ENCODE measurements around the gene ATXN7.

The ATXN7 gene

GRCh38 chr3:63991666-63992065 is 128.0 kb downstream of the ATXN7 start:
- no peaks in the 10 kb centered on the region for H3K9me3 ChIP-seq
- in situ Hi-C loops (cut with MboI; ENCODE audit: low sequenced_read_pairs) = loop anchor here (10.0 kb wide), 1 partner anchor 637 kb away; no protein-coding TSS in a partner anchor
- H3K4me3 ChIP-seq = no peak overlapping the region
- H3K27me3 ChIP-seq (ENCODE audit: low read depth) = no peaks in the 10 kb centered on the region
- peaks cover 64% of the 10 kb centered on the region for H3K36me3 ChIP-seq (replicated peaks)
- H3K4me1 ChIP-seq = no peaks in the 10 kb centered on the region
- no peak for DNase-seq (ENCODE audit: low spot score in 2 of 2)

- H3K36me3 ChIP-seq (replicated peaks) = peaks cover 63% of the 10 kb centered on the region
- no peaks in the 10 kb centered on the region for H3K27me3 ChIP-seq (ENCODE audit: low read depth)
- in situ Hi-C loops (cut with MboI; ENCODE audit: low sequenced_read_pairs) = loop anchor here (10.0 kb wide), 1 partner anchor 638 kb away; no protein-coding TSS in a partner anchor
- H3K4me1 ChIP-seq = no peaks in the 10 kb centered on the region
- no peak for DNase-seq (ENCODE audit: low spot score in 2 of 2)
- no peak overlapping the region for H3K4me3 ChIP-seq
- H3K9me3 ChIP-seq = no peaks in the 10 kb centered on the region
Measured at GRCh38 chr3:63992516-63993209, 129.0 kb downstream of the ATXN7 start.

GRCh38 chr3:63993653-63994079 is 130.0 kb downstream of the ATXN7 start:
- Histone ChIP-seq H3K27me3 (ENCODE audit: low read depth) (no peaks in the 10 kb centered on the region), H3K4me1 (no peaks in the 10 kb centered on the region), H3K4me3 (no peak overlapping the region), H3K36me3 (replicated peaks) (peaks cover 53% of the 10 kb centered on the region), H3K9me3 (no peaks in the 10 kb centered on the region)
- peak; percentile 68 to 72 for DNase-seq (ENCODE audit: low spot score in 2 of 2)
- in situ Hi-C loops (cut with MboI; ENCODE audit: low sequenced_read_pairs) = loop anchor here (10.0 kb wide), 1 partner anchor 639 kb away; no protein-coding TSS in a partner anchor

GRCh38 chr3:63995086-63995485 is 131.4 kb downstream of the ATXN7 start:
- Histone ChIP-seq H3K27me3 (ENCODE audit: low read depth) (no peaks in the 10 kb centered on the region), H3K4me3 (no peak overlapping the region), H3K36me3 (replicated peaks) (peaks cover 39% of the 10 kb centered on the region), H3K9me3 (no peaks in the 10 kb centered on the region), H3K4me1 (no peaks in the 10 kb centered on the region)
- in situ Hi-C loops (cut with MboI; ENCODE audit: low sequenced_read_pairs) = loop anchor here (10.0 kb wide), 1 partner anchor 640 kb away; no protein-coding TSS in a partner anchor
- no peak for DNase-seq (ENCODE audit: low spot score in 2 of 2)

GRCh38 chr3:63998852-63999754 is 135.4 kb downstream of the ATXN7 start:
- peaks cover 24% of the 10 kb centered on the region for H3K36me3 ChIP-seq (replicated peaks)
- DNase-seq (ENCODE audit: low spot score in 2 of 2) = no peak

GRCh38 chr3:64000453-64001055 is 136.9 kb downstream of the ATXN7 start:
- no peak overlapping the region for H3K4me3 ChIP-seq
- peaks cover 22% of the 10 kb centered on the region for H3K36me3 ChIP-seq (replicated peaks)
- H3K9me3 ChIP-seq = no peaks in the 10 kb centered on the region
- DNase-seq (ENCODE audit: low spot score in 2 of 2) = peak; percentile 25 to 55
- H3K27me3 ChIP-seq (ENCODE audit: low read depth) = no peaks in the 10 kb centered on the region
- in situ Hi-C loops (cut with MboI; ENCODE audit: low sequenced_read_pairs) = no loop called here
- peaks cover 7% of the 10 kb centered on the region for H3K4me1 ChIP-seq

More at GRCh38 chr3:63998852-63999754, 135.4 kb downstream of the ATXN7 start:
- H3K9me3 ChIP-seq = no peaks in the 10 kb centered on the region
- H3K4me3 ChIP-seq = no peak overlapping the region
- in situ Hi-C loops (cut with MboI; ENCODE audit: low sequenced_read_pairs) = loop anchor here (10.0 kb wide), 1 partner anchor 644 kb away; no protein-coding TSS in a partner anchor
- peaks cover 7% of the 10 kb centered on the region for H3K4me1 ChIP-seq
- H3K27me3 ChIP-seq (ENCODE audit: low read depth) = no peaks in the 10 kb centered on the region

- no peaks in the 10 kb centered on the region for H3K9me3 ChIP-seq
- peaks cover 7% of the 10 kb centered on the region for H3K4me1 ChIP-seq
- peaks cover 27% of the 10 kb centered on the region for H3K36me3 ChIP-seq (replicated peaks)
- H3K27me3 ChIP-seq (ENCODE audit: low read depth) = no peaks in the 10 kb centered on the region
- H3K4me3 ChIP-seq = no peak overlapping the region
- DNase-seq (ENCODE audit: low spot score in 2 of 2) = no peak
- in situ Hi-C loops (cut with MboI; ENCODE audit: low sequenced_read_pairs) = no loop called here
Measured at GRCh38 chr3:64002233-64002632, 138.6 kb downstream of the ATXN7 start.

GRCh38 chr3:64003589-64003988 is 139.9 kb downstream of the ATXN7 start:
- Histone ChIP-seq H3K9me3 (no peaks in the 10 kb centered on the region), H3K36me3 (replicated peaks) (peaks cover 40% of the 10 kb centered on the region), H3K27me3 (ENCODE audit: low read depth) (no peaks in the 10 kb centered on the region), H3K4me3 (no peak overlapping the region), H3K4me1 (peaks cover 7% of the 10 kb centered on the region)
- DNase-seq (ENCODE audit: low spot score in 2 of 2) = no peak
- in situ Hi-C loops (cut with MboI; ENCODE audit: low sequenced_read_pairs) = no loop called here

GRCh38 chr3:64008017-64008416 is 144.3 kb downstream of the ATXN7 start:
- Histone ChIP-seq H3K4me3 (no peak overlapping the region), H3K4me1 (no peaks in the 10 kb centered on the region), H3K36me3 (replicated peaks) (peaks cover 76% of the 10 kb centered on the region), H3K9me3 (no peaks in the 10 kb centered on the region), H3K27me3 (ENCODE audit: low read depth) (no peaks in the 10 kb centered on the region)
- DNase-seq (ENCODE audit: low spot score in 2 of 2) = no peak
- in situ Hi-C loops (cut with MboI; ENCODE audit: low sequenced_read_pairs) = no loop called here

- peaks cover 83% of the 10 kb centered on the region for H3K36me3 ChIP-seq (replicated peaks)
- no peaks in the 10 kb centered on the region for H3K27me3 ChIP-seq (ENCODE audit: low read depth)
- H3K9me3 ChIP-seq = no peaks in the 10 kb centered on the region
- H3K4me1 ChIP-seq = no peaks in the 10 kb centered on the region
- in situ Hi-C loops (cut with MboI; ENCODE audit: low sequenced_read_pairs) = no loop called here
- no peak overlapping the region for H3K4me3 ChIP-seq
- DNase-seq (ENCODE audit: low spot score in 2 of 2) = no peak
Measured at GRCh38 chr3:64008487-64009351, 145.1 kb downstream of the ATXN7 start.

GRCh38 chr3:64009528-64009927 is 145.9 kb downstream of the ATXN7 start:
- H3K4me1 ChIP-seq = no peaks in the 10 kb centered on the region
- H3K4me3 ChIP-seq = no peak overlapping the region
- in situ Hi-C loops (cut with MboI; ENCODE audit: low sequenced_read_pairs) = no loop called here
- H3K36me3 ChIP-seq (replicated peaks) = peaks cover 91% of the 10 kb centered on the region
- no peak for DNase-seq (ENCODE audit: low spot score in 2 of 2)
- H3K9me3 ChIP-seq = no peaks in the 10 kb centered on the region
- H3K27me3 ChIP-seq (ENCODE audit: low read depth) = no peaks in the 10 kb centered on the region

GRCh38 chr3:64010199-64010598 is 146.5 kb downstream of the ATXN7 start:
- H3K4me1 ChIP-seq = no peaks in the 10 kb centered on the region
- no peaks in the 10 kb centered on the region for H3K9me3 ChIP-seq
- no peak for DNase-seq (ENCODE audit: low spot score in 2 of 2)
- in situ Hi-C loops (cut with MboI; ENCODE audit: low sequenced_read_pairs) = no loop called here
- H3K4me3 ChIP-seq = no peak overlapping the region
- H3K27me3 ChIP-seq (ENCODE audit: low read depth) = no peaks in the 10 kb centered on the region
- peaks cover 92% of the 10 kb centered on the region for H3K36me3 ChIP-seq (replicated peaks)

- no peak for DNase-seq (ENCODE audit: low spot score in 2 of 2)
- in situ Hi-C loops (cut with MboI; ENCODE audit: low sequenced_read_pairs) = no loop called here
Measured at GRCh38 chr3:64011685-64012084, 148.0 kb downstream of the ATXN7 start.

More at GRCh38 chr3:64011685-64012084, 148.0 kb downstream of the ATXN7 start:
- H3K4me1 ChIP-seq = no peaks in the 10 kb centered on the region
- no peaks in the 10 kb centered on the region for H3K27me3 ChIP-seq (ENCODE audit: low read depth)
- H3K4me3 ChIP-seq = no peak overlapping the region
- H3K36me3 ChIP-seq (replicated peaks) = peaks cover 92% of the 10 kb centered on the region
- no peaks in the 10 kb centered on the region for H3K9me3 ChIP-seq

All from HAP-1 (cell line).